K562 (cell line): ENCODE measurements around the gene MFSD12. TPM values are rescaled to one million over a fixed set of nuclear protein-coding genes. Genes with fewer than 3 reads are reported as not detected.

Source experiments
- ATAC-seq: fragments of 200-7000 bp; cut with Tn5 transposase; 3 replicates; pipeline ENCODE4 v1.9.1; 2020; ENCODE audit warnings: moderate library complexity
- BruUV-seq: library from RNA; stranded (reverse); fragments of 400-500 nt; replicated peaks from 2 replicates; lab custom pipeline; 2021; lab: Mats Ljungman, UMichigan
- CTCF ChIA-PET: fragments of 300-600 bp; formaldehyde crosslinking; extraction: SDS; loops from one replicate; lab custom pipeline; 2021; ENCODE audit warnings: low intra/inter-chr PET ratio; lab: Yijun Ruan, JAX
- POLR2A ChIA-PET: fragments of 300-600, 350-650 bp; sonication (Branson Sonifier 250); formaldehyde crosslinking; extraction: SDS; loops from one replicate; lab custom pipeline; 2021; ENCODE audit warnings: antibody characterized with exemption, inconsistent platforms; lab: Yijun Ruan, JAX
- DNase-seq, 4 experiments: peaks; one replicate each; pipeline versions ENCODE4 v3.0.0 to v3.0.0-alpha.2; 2011 to 2018; ENCODE audit warnings: low spot score in 3 of 4, mixed read lengths in 3 of 4; ENCODE audit errors: extremely low read depth in 1 of 4
- FAIRE-seq: peaks from 2 replicates; lab custom pipeline; 2011; peaks lifted over from hg19 to GRCh38; lab: Jason Lieb, UNC
- H2AFZ ChIP-seq: 2 replicates; pipeline ENCODE4 v1.6.0; 2011; ENCODE audit warnings: low read depth, low read length, control low read depth, inconsistent platforms
- H3K27ac ChIP-seq: fragments of 200-600 bp; 3 replicates; pipeline ENCODE4 v1.8.0; 2011; ENCODE audit warnings: low read depth, mild to moderate bottlenecking, control low read depth, inconsistent platforms, low read length, moderate library complexity, mixed read lengths; ENCODE audit errors: extremely low read depth
- H3K27me3 ChIP-seq, 2 experiments: fragments of 300-600 bp in 1 of 2; 2 replicates in 1 of 2; 3 replicates in 1 of 2; pipeline versions ENCODE4 v1.6.0 to v1.8.0; 2011; ENCODE audit warnings: inconsistent platforms in 2 of 2, low read length in 2 of 2, mild to moderate bottlenecking in 1 of 2, mixed read lengths in 1 of 2, moderate library complexity in 1 of 2; ENCODE audit not compliant: control insufficient read depth in 2 of 2, insufficient read depth in 2 of 2
- H3K36me3 ChIP-seq: fragments of 300-600 bp; 3 replicates; pipeline ENCODE4 v1.8.0; 2011; ENCODE audit warnings: mild to moderate bottlenecking, low read length, inconsistent platforms; ENCODE audit not compliant: control insufficient read depth, insufficient read depth
- H3K4me1 ChIP-seq, 2 experiments: fragments of 200-600 bp in 1 of 2; replicated peaks in 1 of 2; 2 replicates in 1 of 2; 3 replicates in 1 of 2; pipeline versions ENCODE4 v1.5.1 to v1.8.0; 2011; ENCODE audit warnings: inconsistent platforms in 2 of 2, low read length in 2 of 2, mild to moderate bottlenecking in 1 of 2, mixed read lengths in 1 of 2, moderate library complexity in 1 of 2; ENCODE audit not compliant: control insufficient read depth in 2 of 2, insufficient read depth in 2 of 2
- H3K4me2 ChIP-seq: 2 replicates; pipeline ENCODE4 v1.6.1; 2011; ENCODE audit warnings: low read length, control low read depth, inconsistent platforms, mixed read lengths; ENCODE audit not compliant: insufficient read depth
- H3K4me3 ChIP-seq: fragments of 200-600 bp; sonication (generic), shearing (Covaris generic); 2 replicates; pipeline ENCODE4 v1.5.1; 2016; ENCODE audit warnings: control low read depth, inconsistent platforms
- H3K79me2 ChIP-seq: fragments of 200-600 bp; 3 replicates; pipeline ENCODE4 v1.8.0; 2011; ENCODE audit warnings: low read length, inconsistent platforms; ENCODE audit not compliant: control insufficient read depth, insufficient read depth
- H3K9ac ChIP-seq, 2 experiments: 2 replicates each; pipeline versions ENCODE4 v1.6.0 to v1.6.1; 2011; ENCODE audit warnings: low read depth in 2 of 2, low read length in 2 of 2, control low read depth in 1 of 2, inconsistent platforms in 1 of 2, mild to moderate bottlenecking in 1 of 2, mixed read lengths in 1 of 2; ENCODE audit not compliant: insufficient read depth in 1 of 2
- H3K9me1 ChIP-seq: one replicate; pipeline ENCODE4 v1.6.0; 2011; ENCODE audit warnings: inconsistent platforms, mild to moderate bottlenecking, low read length, moderate library complexity; ENCODE audit not compliant: control insufficient read depth, insufficient read depth
- H3K9me3 ChIP-seq: replicated peaks from 2 replicates; pipeline ENCODE4 v1.5.1; 2011; ENCODE audit warnings: low read depth, low read length, inconsistent platforms; ENCODE audit not compliant: control insufficient read depth, insufficient read depth
- H4K20me1 ChIP-seq: replicated peaks from 2 replicates; pipeline ENCODE4 v1.6.1; 2011; ENCODE audit warnings: low read length, inconsistent platforms, mixed read lengths; ENCODE audit not compliant: control insufficient read depth, insufficient read depth
- POLR2A ChIP-seq: fragments of 450-650 bp; conservative IDR thresholded peaks from 2 replicates; pipeline ENCODE4 v1.6.1; 2016
- SUPT5H ChIP-seq: fragments of 450-650 bp; IDR thresholded peaks from 2 replicates; pipeline ENCODE4 v1.6.1; 2016
- ZNF3 ChIP-seq: fragments of 250-450 bp; sonication (Bioruptor Pico); IDR thresholded peaks from 2 replicates; pipeline ENCODE4 v1.5.0; 2021; ENCODE audit warnings: mild to moderate bottlenecking, moderate library complexity
- WGBS: fragments of 100-300 bp; shearing (Covaris generic); methylation state at CpG from one replicate; pipeline ENCODE4 v1.1.6; 2016; ENCODE audit warnings: low coverage, mixed read lengths; ENCODE audit not compliant: insufficient coverage; ENCODE audit errors: missing lambda C conversion rate; 5-methylcytosine and 5-hydroxymethylcytosine counted together
- in situ Hi-C: fragments of 300-500 bp; cut with MboI; formaldehyde crosslinking; loops from 4 replicates; pipeline ENCODE4 v1.15.0; 2018; ENCODE audit warnings: inconsistent platforms, mixed read lengths
- intact Hi-C: fragments of 100-400 bp; cut with micrococcal nuclease; formaldehyde crosslinking; loops from 2 replicates; pipeline ENCODE4 v1.14.2; 2022
- polyA plus RNA-seq, 8 experiments: library from polyadenylated mRNA; depleted of rRNA in 4 of 8; stranded (reverse) in 5 of 8; unstranded in 3 of 8; fragments of >200 nt; fragmentation: Nextera tagmentation in 2 of 8; fragmentation: Illumina TruSeq in 1 of 8; extraction: Ambion mirVana in 2 of 8; extraction: Trizol in 1 of 8; gene quantifications; 2 replicates each; pipeline versions ENCODE4 v1.2.1 to v1.2.3, GENCODE V29; 2011 to 2014; ENCODE audit warnings: inconsistent platforms in 1 of 8, missing spikeins in 1 of 8
- total RNA-seq, 7 experiments: library from RNA; depleted of rRNA in 6 of 7; stranded (reverse); fragments of >200 nt in 6 of 7; fragmentation: Illumina TruSeq in 2 of 7; extraction: Trizol in 2 of 7; gene quantifications; 2 replicates each; pipeline versions ENCODE4 v1.2.1 to v1.2.3, GENCODE V29; 2011 to 2021; ENCODE audit warnings: low replicate concordance in 1 of 7
- TF ChIP-seq, protein P1 (sequence below): fragments of 250-450 bp; sonication (Bioruptor Pico); IDR thresholded peaks from 2 replicates; pipeline ENCODE4 v1.8.0; 2021; ENCODE audit warnings: borderline replicate concordance, mild to moderate bottlenecking, moderate library complexity; ENCODE audit not compliant: poor library complexity, severe bottlenecking

MFSD12 gene
- total and polyA plus RNA-seq, 9 of the 15 experiments (the other 6 are each of a cell fraction or from before 2014, with no cell fraction given): 0.69 to 112 (median 31.8) TPM

- H3K9me3 ChIP-seq: no peaks in the 10 kb centered on the region
- H4K20me1 ChIP-seq: peaks cover 7% of the 10 kb centered on the region; the same call in 1 of the 2 replicates
- no peak overlapping the region for H3K27ac ChIP-seq
- in situ Hi-C loops: no loop called here
- peaks cover 2% of the 10 kb centered on the region; the same call in 2 of the 3 replicates for H3K79me2 ChIP-seq
- WGBS: 83% methylated on average over 6 of the region's 20 CpGs
- ChIA-PET POLR2A (interaction anchor here (0.6 to 1.8 kb wide), 2 partner anchors 13 to 1113 kb away, joined by 3 to 6 read pairs; no protein-coding TSS in a partner anchor), CTCF (no interaction called here)
- BruUV-seq: no TSS peak
- no peak for TF ChIP-seq ZNF3 (CRISPR knock-in tag)
- TF ChIP-seq, protein P1, sequence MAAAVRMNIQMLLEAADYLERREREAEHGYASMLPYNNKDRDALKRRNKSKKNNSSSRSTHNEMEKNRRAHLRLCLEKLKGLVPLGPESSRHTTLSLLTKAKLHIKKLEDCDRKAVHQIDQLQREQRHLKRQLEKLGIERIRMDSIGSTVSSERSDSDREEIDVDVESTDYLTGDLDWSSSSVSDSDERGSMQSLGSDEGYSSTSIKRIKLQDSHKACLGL (CRISPR knock-in tag): no peak
- 0 out of 2 replicates have a peak, but pooled peaks have one; percentile 47 for TF ChIP-seq SUPT5H
- 0 out of 2 replicates have a peak, but pooled peaks have one; percentile 33 for TF ChIP-seq POLR2A
- FAIRE-seq (no peak), ATAC-seq (no peak), DNase-seq (no peak)
- peaks cover 70% of the 10 kb centered on the region; the same call in 2 of the 3 replicates for H3K36me3 ChIP-seq
- peaks cover 0 to 37% of the 10 kb centered on the region in 2 experiments; a peak in 2 of 5 replicates for H3K4me1 ChIP-seq
- no peak overlapping the region for H3K9ac ChIP-seq
- H3K4me2 ChIP-seq: no peak overlapping the region
- no peak overlapping the region for H3K4me3 ChIP-seq
- H3K9me1 ChIP-seq: peaks cover 2% of the 10 kb centered on the region
- no peak overlapping the region for H2AFZ ChIP-seq
- intact Hi-C loops: no loop called here
- H3K27me3 ChIP-seq: no peaks in the 10 kb centered on the region
Measured at GRCh38 chr19:3528539-3529211, 28.7 kb downstream of the MFSD12 start.
